ENCODE measurements around the gene FGD6.

- TF ChIP-seq POLR2A (IDR thresholded peaks at IDR 0.05), result no peak
- TF ChIP-seq, protein P1, sequence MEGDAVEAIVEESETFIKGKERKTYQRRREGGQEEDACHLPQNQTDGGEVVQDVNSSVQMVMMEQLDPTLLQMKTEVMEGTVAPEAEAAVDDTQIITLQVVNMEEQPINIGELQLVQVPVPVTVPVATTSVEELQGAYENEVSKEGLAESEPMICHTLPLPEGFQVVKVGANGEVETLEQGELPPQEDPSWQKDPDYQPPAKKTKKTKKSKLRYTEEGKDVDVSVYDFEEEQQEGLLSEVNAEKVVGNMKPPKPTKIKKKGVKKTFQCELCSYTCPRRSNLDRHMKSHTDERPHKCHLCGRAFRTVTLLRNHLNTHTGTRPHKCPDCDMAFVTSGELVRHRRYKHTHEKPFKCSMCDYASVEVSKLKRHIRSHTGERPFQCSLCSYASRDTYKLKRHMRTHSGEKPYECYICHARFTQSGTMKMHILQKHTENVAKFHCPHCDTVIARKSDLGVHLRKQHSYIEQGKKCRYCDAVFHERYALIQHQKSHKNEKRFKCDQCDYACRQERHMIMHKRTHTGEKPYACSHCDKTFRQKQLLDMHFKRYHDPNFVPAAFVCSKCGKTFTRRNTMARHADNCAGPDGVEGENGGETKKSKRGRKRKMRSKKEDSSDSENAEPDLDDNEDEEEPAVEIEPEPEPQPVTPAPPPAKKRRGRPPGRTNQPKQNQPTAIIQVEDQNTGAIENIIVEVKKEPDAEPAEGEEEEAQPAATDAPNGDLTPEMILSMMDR (IDR thresholded peaks at IDR 0.05), result no peak
- no peak for TF ChIP-seq EP300 (IDR thresholded peaks at IDR 0.05; ENCODE audit: low read depth)
Observed at GRCh38 chr12:95141310-95141709, 76.0 kb downstream of the FGD6 start.

Data from transverse colon (tissue), 3 donors.